Mesendoderm (in vitro differentiated cells): ENCODE data around the gene TCFL5.

Experiments
- DNase-seq: peaks from one replicate; pipeline ENCODE4 v3.0.0; 2013
- H2AK5ac ChIP-seq: 2 replicates; pipeline ENCODE4 v1.6.1; 2013; ENCODE audit warnings: low read length, inconsistent platforms
- H2BK120ac ChIP-seq: 2 replicates; pipeline ENCODE4 v1.6.1; 2013; ENCODE audit warnings: low read depth, mild to moderate bottlenecking, low read length, moderate library complexity, mixed read lengths
- H2BK15ac ChIP-seq: replicated peaks from 2 replicates; pipeline ENCODE4 v1.6.1; 2013; ENCODE audit warnings: low read depth, mild to moderate bottlenecking, moderate library complexity
- H2BK5ac ChIP-seq: 2 replicates; pipeline ENCODE4 v1.6.1; 2013; ENCODE audit warnings: low read length, inconsistent platforms
- H3K18ac ChIP-seq: 2 replicates; pipeline ENCODE4 v1.6.1; 2013; ENCODE audit warnings: mild to moderate bottlenecking, low read length, mixed read lengths
- H3K23ac ChIP-seq: one replicate; pipeline ENCODE4 v1.6.1; 2013; ENCODE audit warnings: low read length
- H3K27ac ChIP-seq: 2 replicates; pipeline ENCODE4 v1.5.1; 2013; ENCODE audit warnings: low read depth, mild to moderate bottlenecking, inconsistent platforms, low read length, moderate library complexity
- H3K27me3 ChIP-seq: 2 replicates; pipeline ENCODE4 v1.6.1; 2013; ENCODE audit warnings: low read length, control low read depth, mild to moderate bottlenecking, inconsistent platforms; ENCODE audit not compliant: insufficient read depth, poor library complexity
- H3K36me3 ChIP-seq: 2 replicates; pipeline ENCODE4 v1.6.1; 2013; ENCODE audit warnings: low read length, inconsistent platforms; ENCODE audit not compliant: control insufficient read depth, insufficient read depth
- H3K4ac ChIP-seq: one replicate; pipeline ENCODE4 v1.6.1; 2013; ENCODE audit warnings: low read depth, mild to moderate bottlenecking, low read length, moderate library complexity
- H3K4me1 ChIP-seq: 2 replicates; pipeline ENCODE4 v1.6.1; 2013; ENCODE audit warnings: low read depth, low read length, inconsistent platforms; ENCODE audit not compliant: control insufficient read depth
- H3K4me2 ChIP-seq: 2 replicates; pipeline ENCODE4 v1.6.1; 2013; ENCODE audit warnings: low read length
- H3K4me3 ChIP-seq: 2 replicates; pipeline ENCODE4 v1.5.1; 2013; ENCODE audit warnings: mild to moderate bottlenecking, low read length
- H3K56ac ChIP-seq: one replicate; pipeline ENCODE4 v1.6.1; 2013; ENCODE audit warnings: low read length
- H3K79me1 ChIP-seq: 2 replicates; pipeline ENCODE4 v1.6.1; 2013; ENCODE audit warnings: low read length, inconsistent platforms
- H3K79me2 ChIP-seq: 2 replicates; pipeline ENCODE4 v1.6.1; 2013; ENCODE audit warnings: mild to moderate bottlenecking, low read length; ENCODE audit not compliant: control insufficient read depth, insufficient read depth
- H3K9ac ChIP-seq: 2 replicates; pipeline ENCODE4 v1.6.1; 2013; ENCODE audit warnings: low read length, inconsistent platforms
- H4K5ac ChIP-seq: one replicate; pipeline ENCODE4 v1.6.1; 2013; ENCODE audit warnings: low read length
- H4K8ac ChIP-seq: one replicate; pipeline ENCODE4 v1.6.1; 2013; ENCODE audit warnings: low read depth, mild to moderate bottlenecking, control low read depth, low read length, moderate library complexity
- WGBS: extraction: QIAGEN DNeasy Blood & Tissue Kit; methylation state at CpG from one replicate; pipeline ENCODE4 v1.1.7; 2013; ENCODE audit warnings: low lambda C conversion rate, missing lambda C conversion rate; ENCODE audit not compliant: insufficient coverage; ENCODE audit errors: extremely low coverage; 5-methylcytosine and 5-hydroxymethylcytosine counted together

Gene TCFL5

GRCh38 chr20:62794007-62794724, 67.5 kb downstream of the TCFL5 start:
- H4K5ac ChIP-seq: no peak overlapping the region
- no peaks in the 10 kb centered on the region for H3K27me3 ChIP-seq
- no peak overlapping the region for H4K8ac ChIP-seq
- H3K4me3 ChIP-seq: peak overlapping the region; percentile 13
- peak overlapping the region; percentile 72 for H3K4me2 ChIP-seq
- H3K56ac ChIP-seq: peak overlapping the region; percentile 89
- H3K36me3 ChIP-seq: peaks cover 1% of the 10 kb centered on the region
- no peak overlapping the region for H2BK5ac ChIP-seq
- no peaks in the 10 kb centered on the region for H3K79me1 ChIP-seq
- no peak overlapping the region for H2BK15ac ChIP-seq
- H3K9ac ChIP-seq: peak overlapping the region; percentile 60
- H2AK5ac ChIP-seq: no peak overlapping the region
- H2BK120ac ChIP-seq: no peak overlapping the region
- peak overlapping the region; percentile 11 for H3K18ac ChIP-seq
- no peak overlapping the region for H3K23ac ChIP-seq
- H3K4me1 ChIP-seq: peaks cover 2% of the 10 kb centered on the region
- WGBS: no CpG with 5 or more reads among the region's 69 CpGs
- no peak overlapping the region for H3K27ac ChIP-seq
- DNase-seq: peak; percentile 96
- H3K4ac ChIP-seq: no peak overlapping the region
- no peaks in the 10 kb centered on the region for H3K79me2 ChIP-seq

GRCh38 chr20:62793757-62794006, 67.9 kb downstream of the TCFL5 start:
- Histone ChIP-seq H3K79me1 (no peaks in the 10 kb centered on the region), H3K56ac (peak overlapping the region; percentile 89), H2BK120ac (no peak overlapping the region), H3K4me1 (peaks cover 2% of the 10 kb centered on the region), H3K23ac (no peak overlapping the region), H3K27me3 (no peaks in the 10 kb centered on the region), H3K18ac (peak overlapping the region; percentile 11), H3K9ac (peak overlapping the region; percentile 60), H3K36me3 (no peaks in the 10 kb centered on the region), H3K27ac (no peak overlapping the region), H2BK5ac (no peak overlapping the region), H3K4me2 (peak overlapping the region; percentile 52), H3K4me3 (no peak overlapping the region), H2AK5ac (no peak overlapping the region), H4K8ac (no peak overlapping the region), H3K79me2 (no peaks in the 10 kb centered on the region), H3K4ac (no peak overlapping the region), H2BK15ac (no peak overlapping the region), H4K5ac (no peak overlapping the region)
- DNase-seq: no peak
- WGBS: no CpG with 5 or more reads among the region's 7 CpGs

- no peaks in the 10 kb centered on the region for H3K27me3 ChIP-seq
- no peak overlapping the region for H3K9ac ChIP-seq
- H3K79me2 ChIP-seq: no peaks in the 10 kb centered on the region
- no peak overlapping the region for H3K18ac ChIP-seq
- H3K4me3 ChIP-seq: no peak overlapping the region
- no peak overlapping the region for H4K5ac ChIP-seq
- no peak overlapping the region for H4K8ac ChIP-seq
- H3K4me2 ChIP-seq: no peak overlapping the region
- no CpG with 5 or more reads among the region's 22 CpGs for WGBS
- no peak overlapping the region for H3K23ac ChIP-seq
- peak overlapping the region; percentile 34 for H3K56ac ChIP-seq
- H2BK5ac ChIP-seq: no peak overlapping the region
- no peak overlapping the region for H3K27ac ChIP-seq
- no peak overlapping the region for H2BK15ac ChIP-seq
- H3K4ac ChIP-seq: no peak overlapping the region
- no peak overlapping the region for H2BK120ac ChIP-seq
- H3K36me3 ChIP-seq: no peaks in the 10 kb centered on the region
- peaks cover 2% of the 10 kb centered on the region for H3K4me1 ChIP-seq
- H2AK5ac ChIP-seq: no peak overlapping the region
- DNase-seq: no peak
- H3K79me1 ChIP-seq: no peaks in the 10 kb centered on the region
Measured at GRCh38 chr20:62792940-62793756, 68.5 kb downstream of the TCFL5 start.

GRCh38 chr20:62792182-62792939, 69.3 kb downstream of the TCFL5 start:
- no peak overlapping the region for H3K23ac ChIP-seq
- H3K4me1 ChIP-seq: peaks cover 2% of the 10 kb centered on the region
- no peak overlapping the region for H3K4me3 ChIP-seq
- no peak overlapping the region for H2BK120ac ChIP-seq
- no peak overlapping the region for H3K4ac ChIP-seq
- no peak overlapping the region for H4K8ac ChIP-seq
- no peaks in the 10 kb centered on the region for H3K79me1 ChIP-seq
- no peak for DNase-seq
- no peak overlapping the region for H2BK5ac ChIP-seq
- H4K5ac ChIP-seq: no peak overlapping the region
- H3K27ac ChIP-seq: no peak overlapping the region
- H3K79me2 ChIP-seq: no peaks in the 10 kb centered on the region
- H2AK5ac ChIP-seq: no peak overlapping the region
- no CpG with 5 or more reads among the region's 9 CpGs for WGBS
- no peak overlapping the region for H2BK15ac ChIP-seq
- H3K36me3 ChIP-seq: no peaks in the 10 kb centered on the region
- no peak overlapping the region for H3K56ac ChIP-seq
- H3K27me3 ChIP-seq: no peaks in the 10 kb centered on the region
- H3K18ac ChIP-seq: no peak overlapping the region
- no peak overlapping the region for H3K9ac ChIP-seq
- no peak overlapping the region for H3K4me2 ChIP-seq

GRCh38 chr20:62791301-62792181, 70.1 kb downstream of the TCFL5 start:
- Histone ChIP-seq H3K79me1 (no peaks in the 10 kb centered on the region), H3K36me3 (no peaks in the 10 kb centered on the region), H3K56ac (peak overlapping the region; percentile 74), H2BK5ac (no peak overlapping the region), H3K27ac (no peak overlapping the region), H2AK5ac (no peak overlapping the region), H4K8ac (no peak overlapping the region), H3K4me2 (peak overlapping the region; percentile 36), H3K23ac (no peak overlapping the region), H3K79me2 (no peaks in the 10 kb centered on the region), H2BK15ac (no peak overlapping the region), H3K27me3 (no peaks in the 10 kb centered on the region), H3K9ac (peak overlapping the region; percentile 40), H3K4me1 (peaks cover 2% of the 10 kb centered on the region), H3K4me3 (no peak overlapping the region), H3K18ac (no peak overlapping the region), H4K5ac (no peak overlapping the region), H3K4ac (no peak overlapping the region), H2BK120ac (no peak overlapping the region)
- peak; percentile 95 for DNase-seq
- no CpG with 5 or more reads among the region's 23 CpGs for WGBS
